ENCODE results near the gene FAM229B.

Gene FAM229B

DNA sequence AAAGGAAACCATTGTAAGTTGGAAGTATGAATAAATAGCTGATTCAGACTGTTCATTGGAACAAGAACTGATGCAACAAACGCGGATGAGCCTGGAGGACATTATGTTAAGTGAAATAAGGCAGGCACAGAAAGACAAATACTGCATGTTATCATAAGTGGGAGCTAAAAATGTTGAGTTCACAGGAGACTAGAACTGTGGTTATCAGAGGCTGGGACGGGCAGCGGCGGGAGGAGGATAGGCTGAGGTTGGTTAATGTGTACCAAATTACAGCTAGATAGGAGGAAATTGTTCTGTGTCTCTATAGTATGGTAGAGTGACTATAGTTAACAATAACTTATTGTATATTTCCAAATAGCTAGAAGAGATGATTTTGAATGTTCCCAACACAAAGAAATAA is 40.8 kb downstream of the FAM229B start:
- H3K4me3 ChIP-seq (replicated peaks; ENCODE audit: insufficient read depth, low read length), result no peak overlapping the region
- H3K27me3 ChIP-seq (ENCODE audit: insufficient read depth, poor library complexity, severe bottlenecking), result peaks cover 5% of the 10 kb centered on the region
- H3K27ac ChIP-seq (replicated peaks), result no peak overlapping the region
- no peak for DNase-seq (ENCODE audit: low read depth in 1 of 2, low spot score in 1 of 2)
- TF ChIP-seq, protein P1, sequence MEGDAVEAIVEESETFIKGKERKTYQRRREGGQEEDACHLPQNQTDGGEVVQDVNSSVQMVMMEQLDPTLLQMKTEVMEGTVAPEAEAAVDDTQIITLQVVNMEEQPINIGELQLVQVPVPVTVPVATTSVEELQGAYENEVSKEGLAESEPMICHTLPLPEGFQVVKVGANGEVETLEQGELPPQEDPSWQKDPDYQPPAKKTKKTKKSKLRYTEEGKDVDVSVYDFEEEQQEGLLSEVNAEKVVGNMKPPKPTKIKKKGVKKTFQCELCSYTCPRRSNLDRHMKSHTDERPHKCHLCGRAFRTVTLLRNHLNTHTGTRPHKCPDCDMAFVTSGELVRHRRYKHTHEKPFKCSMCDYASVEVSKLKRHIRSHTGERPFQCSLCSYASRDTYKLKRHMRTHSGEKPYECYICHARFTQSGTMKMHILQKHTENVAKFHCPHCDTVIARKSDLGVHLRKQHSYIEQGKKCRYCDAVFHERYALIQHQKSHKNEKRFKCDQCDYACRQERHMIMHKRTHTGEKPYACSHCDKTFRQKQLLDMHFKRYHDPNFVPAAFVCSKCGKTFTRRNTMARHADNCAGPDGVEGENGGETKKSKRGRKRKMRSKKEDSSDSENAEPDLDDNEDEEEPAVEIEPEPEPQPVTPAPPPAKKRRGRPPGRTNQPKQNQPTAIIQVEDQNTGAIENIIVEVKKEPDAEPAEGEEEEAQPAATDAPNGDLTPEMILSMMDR (IDR thresholded peaks at IDR 0.05; ENCODE audit: insufficient read depth, low read length), result no peak
- TF ChIP-seq SPI1 (IDR thresholded peaks at IDR 0.05; ENCODE audit: borderline replicate concordance, low read depth), result no peak
- TF ChIP-seq POLR2AphosphoS5 (IDR thresholded peaks at IDR 0.05; ENCODE audit: low read depth), result no peak
- no peak for TF ChIP-seq GABPA (IDR thresholded peaks at IDR 0.05; ENCODE audit: low read depth)

- DNase-seq (ENCODE audit: low read depth in 1 of 2, low spot score in 1 of 2), result no peak
- H3K27ac ChIP-seq (replicated peaks), result no peak overlapping the region
- TF ChIP-seq, protein P2, sequence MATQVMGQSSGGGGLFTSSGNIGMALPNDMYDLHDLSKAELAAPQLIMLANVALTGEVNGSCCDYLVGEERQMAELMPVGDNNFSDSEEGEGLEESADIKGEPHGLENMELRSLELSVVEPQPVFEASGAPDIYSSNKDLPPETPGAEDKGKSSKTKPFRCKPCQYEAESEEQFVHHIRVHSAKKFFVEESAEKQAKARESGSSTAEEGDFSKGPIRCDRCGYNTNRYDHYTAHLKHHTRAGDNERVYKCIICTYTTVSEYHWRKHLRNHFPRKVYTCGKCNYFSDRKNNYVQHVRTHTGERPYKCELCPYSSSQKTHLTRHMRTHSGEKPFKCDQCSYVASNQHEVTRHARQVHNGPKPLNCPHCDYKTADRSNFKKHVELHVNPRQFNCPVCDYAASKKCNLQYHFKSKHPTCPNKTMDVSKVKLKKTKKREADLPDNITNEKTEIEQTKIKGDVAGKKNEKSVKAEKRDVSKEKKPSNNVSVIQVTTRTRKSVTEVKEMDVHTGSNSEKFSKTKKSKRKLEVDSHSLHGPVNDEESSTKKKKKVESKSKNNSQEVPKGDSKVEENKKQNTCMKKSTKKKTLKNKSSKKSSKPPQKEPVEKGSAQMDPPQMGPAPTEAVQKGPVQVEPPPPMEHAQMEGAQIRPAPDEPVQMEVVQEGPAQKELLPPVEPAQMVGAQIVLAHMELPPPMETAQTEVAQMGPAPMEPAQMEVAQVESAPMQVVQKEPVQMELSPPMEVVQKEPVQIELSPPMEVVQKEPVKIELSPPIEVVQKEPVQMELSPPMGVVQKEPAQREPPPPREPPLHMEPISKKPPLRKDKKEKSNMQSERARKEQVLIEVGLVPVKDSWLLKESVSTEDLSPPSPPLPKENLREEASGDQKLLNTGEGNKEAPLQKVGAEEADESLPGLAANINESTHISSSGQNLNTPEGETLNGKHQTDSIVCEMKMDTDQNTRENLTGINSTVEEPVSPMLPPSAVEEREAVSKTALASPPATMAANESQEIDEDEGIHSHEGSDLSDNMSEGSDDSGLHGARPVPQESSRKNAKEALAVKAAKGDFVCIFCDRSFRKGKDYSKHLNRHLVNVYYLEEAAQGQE (IDR thresholded peaks at IDR 0.05; ENCODE audit: insufficient replicate concordance, low read depth), result no peak
- TF ChIP-seq GABPA (IDR thresholded peaks at IDR 0.05; ENCODE audit: low read depth), result no peak
- TF ChIP-seq, protein P1 (IDR thresholded peaks at IDR 0.05; ENCODE audit: insufficient read depth, low read length), result no peak
- no peak for TF ChIP-seq SPI1 (IDR thresholded peaks at IDR 0.05; ENCODE audit: borderline replicate concordance, low read depth)
- TF ChIP-seq POLR2AphosphoS5 (IDR thresholded peaks at IDR 0.05; ENCODE audit: low read depth), result no peak
- H3K27me3 ChIP-seq (ENCODE audit: insufficient read depth, poor library complexity, severe bottlenecking), result peaks cover 8% of the 10 kb centered on the region
- no peak overlapping the region for H3K4me3 ChIP-seq (replicated peaks; ENCODE audit: insufficient read depth, low read length)
Measured at GRCh38 chr6:112130878-112131277, 43.5 kb downstream of the FAM229B start.

DNA sequence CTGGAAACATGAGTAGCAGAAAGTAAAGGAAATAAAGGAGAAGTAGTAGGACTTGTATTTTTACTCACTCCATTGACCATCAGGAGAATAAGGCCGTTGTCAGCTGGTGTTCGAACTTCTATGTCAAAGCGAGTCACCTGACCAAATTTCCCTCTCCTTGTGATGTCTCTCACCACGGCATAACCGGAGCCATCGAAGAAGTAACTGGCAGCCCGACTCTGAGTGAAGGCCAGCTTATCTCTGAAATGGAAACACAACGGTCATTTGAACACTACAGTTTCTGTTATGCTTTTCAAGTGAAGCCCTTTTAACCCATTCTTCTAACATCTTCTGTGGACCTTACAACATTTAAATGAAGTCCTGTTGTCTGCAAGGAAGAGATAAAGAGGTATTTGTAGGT is 51.7 kb downstream of the FAM229B start:
- no peak overlapping the region for H3K4me3 ChIP-seq (replicated peaks; ENCODE audit: insufficient read depth, low read length)
- H3K27ac ChIP-seq (replicated peaks), result no peak overlapping the region
- TF ChIP-seq SPI1 (IDR thresholded peaks at IDR 0.05; ENCODE audit: borderline replicate concordance, low read depth) (no peak), POLR2AphosphoS5 (IDR thresholded peaks at IDR 0.05; ENCODE audit: low read depth) (no peak), GABPA (IDR thresholded peaks at IDR 0.05; ENCODE audit: low read depth) (no peak)
- TF ChIP-seq, protein P2 (IDR thresholded peaks at IDR 0.05; ENCODE audit: insufficient replicate concordance, low read depth), result no peak
- TF ChIP-seq, protein P1 (IDR thresholded peaks at IDR 0.05; ENCODE audit: insufficient read depth, low read length), result no peak
- peaks cover 3% of the 10 kb centered on the region for H3K27me3 ChIP-seq (ENCODE audit: insufficient read depth, poor library complexity, severe bottlenecking)
- no peak for DNase-seq (ENCODE audit: low read depth in 1 of 2, low spot score in 1 of 2)

DNA sequence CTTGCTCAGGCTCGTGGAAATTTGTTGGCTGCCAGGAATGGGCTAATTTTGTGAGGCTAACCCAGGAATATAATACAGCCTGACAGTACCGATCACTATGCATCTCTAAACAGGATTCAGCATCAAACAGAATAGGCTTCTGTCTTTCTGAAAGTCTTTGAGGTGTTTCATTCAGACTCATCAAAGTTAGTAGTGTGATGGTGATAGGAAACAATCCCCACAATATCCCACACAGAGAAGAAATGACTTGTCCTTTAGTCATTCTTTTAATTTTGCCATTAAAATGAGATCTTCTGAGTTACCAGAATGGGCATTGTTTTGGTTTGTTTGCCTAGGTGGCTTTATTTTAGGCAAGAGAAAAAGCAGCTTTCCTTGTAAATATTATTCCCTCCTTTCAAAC is 54.3 kb downstream of the FAM229B start:
- TF ChIP-seq POLR2AphosphoS5 (IDR thresholded peaks at IDR 0.05; ENCODE audit: low read depth), result no peak
- no peak for TF ChIP-seq SPI1 (IDR thresholded peaks at IDR 0.05; ENCODE audit: borderline replicate concordance, low read depth)
- no peak for TF ChIP-seq GABPA (IDR thresholded peaks at IDR 0.05; ENCODE audit: low read depth)
- TF ChIP-seq, protein P2 (IDR thresholded peaks at IDR 0.05; ENCODE audit: insufficient replicate concordance, low read depth), result no peak
- TF ChIP-seq, protein P1 (IDR thresholded peaks at IDR 0.05; ENCODE audit: insufficient read depth, low read length), result no peak
- no peak overlapping the region for H3K27ac ChIP-seq (replicated peaks)
- H3K27me3 ChIP-seq (ENCODE audit: insufficient read depth, poor library complexity, severe bottlenecking), result no peaks in the 10 kb centered on the region
- DNase-seq (ENCODE audit: low read depth in 1 of 2, low spot score in 1 of 2), result no peak
- no peak overlapping the region for H3K4me3 ChIP-seq (replicated peaks; ENCODE audit: insufficient read depth, low read length)
